HepG2 (cell line): ENCODE measurements around the gene WWC2.

Source experiments
- BRCA1 ChIP-seq: sonication (generic); formaldehyde crosslinking; IDR thresholded peaks from 2 replicates; pipeline ENCODE4 v1.4.0; 2020; ENCODE audit warnings: missing genetic modification reagents
- CHD4 ChIP-seq: fragments of 200-600 bp; sonication (generic); IDR thresholded peaks from 2 replicates; pipeline ENCODE4 v1.7.0; 2017; ENCODE audit warnings: mild to moderate bottlenecking, low read length, borderline replicate concordance
- FIP1L1 ChIP-seq: fragments of 200-400 bp; formaldehyde crosslinking; IDR thresholded peaks from 2 replicates; pipeline ENCODE4 v1.6.1; 2018; ENCODE audit warnings: low read depth, mild to moderate bottlenecking, low read length, moderate library complexity, borderline replicate concordance; ENCODE audit not compliant: insufficient read depth
- POLR2A ChIP-seq, 2 experiments: IDR thresholded peaks; 2 replicates each; pipeline ENCODE4 v1.6.1; 2011; ENCODE audit warnings: low read depth in 2 of 2, low read length in 2 of 2, mild to moderate bottlenecking in 1 of 2, moderate library complexity in 1 of 2; ENCODE audit not compliant: insufficient read depth in 1 of 2
- TAF1 ChIP-seq: sonication (generic); formaldehyde crosslinking; IDR thresholded peaks from 2 replicates; pipeline ENCODE4 v1.4.0; 2020; ENCODE audit warnings: missing genetic modification reagents
- TCF7L2 ChIP-seq: IDR thresholded peaks from 2 replicates; pipeline ENCODE4 v1.6.1; 2011; ENCODE audit warnings: mild to moderate bottlenecking, low read depth, low read length, moderate library complexity
- TP53 ChIP-seq: sonication (generic); formaldehyde crosslinking; conservative IDR thresholded peaks from 2 replicates; pipeline ENCODE4 v1.4.0; 2020; ENCODE audit warnings: missing genetic modification reagents
- ZNF101 ChIP-seq: sonication (generic); formaldehyde crosslinking; IDR thresholded peaks from 2 replicates; pipeline ENCODE4 v1.4.0; 2020; ENCODE audit warnings: mild to moderate bottlenecking, low read depth, missing genetic modification reagents, borderline replicate concordance
- ZNF24 ChIP-seq: fragments of 450-650 bp; IDR thresholded peaks from 2 replicates; pipeline ENCODE4 v1.6.1; 2017; ENCODE audit warnings: antibody characterized with exemption, mild to moderate bottlenecking
- ZNF768 ChIP-seq: sonication (generic); formaldehyde crosslinking; IDR thresholded peaks from 2 replicates; pipeline ENCODE4 v1.4.0; 2020; ENCODE audit warnings: missing genetic modification reagents
- TF ChIP-seq, protein P1 (sequence below): sonication (generic); formaldehyde crosslinking; IDR thresholded peaks from 2 replicates; pipeline ENCODE4 v1.5.0; 2020; ENCODE audit warnings: mild to moderate bottlenecking, missing genetic modification reagents, moderate library complexity
- TF ChIP-seq, protein P2 (sequence below): IDR thresholded peaks from 2 replicates; pipeline ENCODE4 v1.6.1; 2016

DNA sequence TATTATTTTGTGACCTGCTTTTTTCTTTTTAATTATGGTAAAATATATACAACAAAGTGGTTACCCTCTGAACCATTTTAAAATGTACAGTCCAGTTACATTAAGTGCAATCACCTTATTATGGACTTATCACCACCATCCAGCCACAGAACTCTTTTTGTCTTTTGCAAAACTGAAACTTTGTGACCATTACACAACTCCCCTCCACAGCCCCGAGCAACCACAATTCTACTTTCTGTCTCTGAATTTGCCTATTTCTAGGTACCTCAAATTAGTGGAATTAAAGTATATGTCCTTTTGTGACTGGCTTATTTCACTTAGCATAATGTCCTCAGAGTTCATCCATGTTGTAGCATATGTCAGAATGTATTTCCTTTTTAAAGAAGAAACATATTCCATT lies 39.3 kb upstream of the WWC2 start:
- no peak for TF ChIP-seq BRCA1 (CRISPR knock-in tag)
- no peak for TF ChIP-seq TAF1 (CRISPR knock-in tag)
- TF ChIP-seq, protein P1, sequence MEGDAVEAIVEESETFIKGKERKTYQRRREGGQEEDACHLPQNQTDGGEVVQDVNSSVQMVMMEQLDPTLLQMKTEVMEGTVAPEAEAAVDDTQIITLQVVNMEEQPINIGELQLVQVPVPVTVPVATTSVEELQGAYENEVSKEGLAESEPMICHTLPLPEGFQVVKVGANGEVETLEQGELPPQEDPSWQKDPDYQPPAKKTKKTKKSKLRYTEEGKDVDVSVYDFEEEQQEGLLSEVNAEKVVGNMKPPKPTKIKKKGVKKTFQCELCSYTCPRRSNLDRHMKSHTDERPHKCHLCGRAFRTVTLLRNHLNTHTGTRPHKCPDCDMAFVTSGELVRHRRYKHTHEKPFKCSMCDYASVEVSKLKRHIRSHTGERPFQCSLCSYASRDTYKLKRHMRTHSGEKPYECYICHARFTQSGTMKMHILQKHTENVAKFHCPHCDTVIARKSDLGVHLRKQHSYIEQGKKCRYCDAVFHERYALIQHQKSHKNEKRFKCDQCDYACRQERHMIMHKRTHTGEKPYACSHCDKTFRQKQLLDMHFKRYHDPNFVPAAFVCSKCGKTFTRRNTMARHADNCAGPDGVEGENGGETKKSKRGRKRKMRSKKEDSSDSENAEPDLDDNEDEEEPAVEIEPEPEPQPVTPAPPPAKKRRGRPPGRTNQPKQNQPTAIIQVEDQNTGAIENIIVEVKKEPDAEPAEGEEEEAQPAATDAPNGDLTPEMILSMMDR = no peak
- TF ChIP-seq TCF7L2 = no peak
- TF ChIP-seq ZNF768 (CRISPR knock-in tag) = no peak
- no peak for TF ChIP-seq ZNF101
- no peak for TF ChIP-seq POLR2A (IDR thresholded peaks at IDR 0.05; ENCODE audit: insufficient read depth in 1 of 2, low read depth in 2 of 2, low read length in 2 of 2)
- TF ChIP-seq, protein P2, sequence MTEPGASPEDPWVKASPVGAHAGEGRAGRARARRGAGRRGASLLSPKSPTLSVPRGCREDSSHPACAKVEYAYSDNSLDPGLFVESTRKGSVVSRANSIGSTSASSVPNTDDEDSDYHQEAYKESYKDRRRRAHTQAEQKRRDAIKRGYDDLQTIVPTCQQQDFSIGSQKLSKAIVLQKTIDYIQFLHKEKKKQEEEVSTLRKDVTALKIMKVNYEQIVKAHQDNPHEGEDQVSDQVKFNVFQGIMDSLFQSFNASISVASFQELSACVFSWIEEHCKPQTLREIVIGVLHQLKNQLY (CRISPR knock-in tag) = no peak
- TF ChIP-seq FIP1L1 = no peak
- no peak for TF ChIP-seq TP53 (CRISPR knock-in tag)
- TF ChIP-seq CHD4 = no peak
- no peak for TF ChIP-seq ZNF24
